ENCODE measurements around the gene SULF2. TPM values are rescaled to one million over a fixed set of nuclear protein-coding genes. Genes with fewer than 3 reads are reported as not detected.

The SULF2 gene
- total and polyA plus RNA-seq, 4 donors: 8.1 to 25.4 (median 12.0) TPM

DNA sequence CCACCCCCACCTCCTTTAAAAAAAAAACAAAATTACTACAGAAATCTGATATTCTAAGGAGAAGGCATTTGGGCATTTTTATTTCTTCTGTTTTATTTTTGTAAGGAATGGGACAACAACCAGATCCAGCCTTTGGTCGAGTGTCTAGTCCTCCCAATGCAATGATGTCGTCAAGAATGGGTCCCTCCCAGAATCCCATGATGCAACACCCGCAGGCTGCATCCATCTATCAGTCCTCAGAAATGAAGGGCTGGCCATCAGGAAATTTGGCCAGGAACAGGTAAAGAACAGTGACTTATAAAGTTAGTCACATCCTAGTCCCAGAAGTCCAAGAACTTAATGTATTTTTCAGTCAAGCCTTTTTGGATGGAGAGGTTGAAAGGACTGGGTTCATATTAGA lies 133.0 kb downstream of the SULF2 start:
- Histone ChIP-seq H3K27ac (ENCODE audit: low read depth in 1 of 2, low read length in 2 of 2) (no peak overlapping the region), H3K27me3 (ENCODE audit: control insufficient read depth in 4 of 4, insufficient read depth in 4 of 4, low read length in 3 of 4) (no peaks in the 10 kb centered on the region), H3K9me3 (ENCODE audit: control insufficient read depth in 4 of 4, low read length in 3 of 4) (no peaks in the 10 kb centered on the region), H3K4me1 (ENCODE audit: control insufficient read depth in 4 of 4, insufficient read depth in 4 of 4, low read length in 3 of 4) (no peaks in the 10 kb centered on the region), H3K4me3 (ENCODE audit: low read depth in 1 of 3, low read length in 3 of 3) (no peak overlapping the region), H3K9ac (ENCODE audit: low read depth in 1 of 2, low read length in 2 of 2) (no peak overlapping the region), H3K36me3 (ENCODE audit: control insufficient read depth in 4 of 4, insufficient read depth in 3 of 4, low read depth in 1 of 4, low read length in 3 of 4) (peaks cover 7 to 50% (median 38%) of the 10 kb centered on the region in 4 donors)
- DNase-seq (ENCODE audit: low spot score): no peak
- TF ChIP-seq FOXA1 (IDR thresholded peaks at IDR 0.05) (no peak), TAF1 (conservative IDR thresholded peaks at IDR 0.05) (no peak), FOXA2 (IDR thresholded peaks at IDR 0.05) (no peak), ATF3 (IDR thresholded peaks at IDR 0.05) (no peak), RAD21 (IDR thresholded peaks at IDR 0.05) (no peak), RXRA (IDR thresholded peaks at IDR 0.05) (no peak), NR2F2 (IDR thresholded peaks at IDR 0.05) (no peak), HNF4G (IDR thresholded peaks at IDR 0.05) (no peak), YY1 (IDR thresholded peaks at IDR 0.05) (no peak)
- 91% methylated on average over 3 of the region's 3 CpGs for WGBS

- H3K27ac ChIP-seq (ENCODE audit: low read depth in 1 of 2, low read length in 2 of 2): no peak overlapping the region
- 94% methylated on average over 6 of the region's 6 CpGs for WGBS
- no peak overlapping the region for H3K9ac ChIP-seq (ENCODE audit: low read depth in 1 of 2, low read length in 2 of 2)
- no peaks in the 10 kb centered on the region for H3K27me3 ChIP-seq (ENCODE audit: control insufficient read depth in 4 of 4, insufficient read depth in 4 of 4, low read length in 3 of 4)
- H3K36me3 ChIP-seq (ENCODE audit: control insufficient read depth in 4 of 4, insufficient read depth in 3 of 4, low read depth in 1 of 4, low read length in 3 of 4): peaks cover 11 to 49% (median 34%) of the 10 kb centered on the region in 4 donors
- TF ChIP-seq RAD21 (IDR thresholded peaks at IDR 0.05): no peak
- no peak for TF ChIP-seq SP1 (IDR thresholded peaks at IDR 0.05)
- TF ChIP-seq RXRA (IDR thresholded peaks at IDR 0.05): no peak
- no peak for TF ChIP-seq GABPA (IDR thresholded peaks at IDR 0.05 in 1 of 2, conservative IDR thresholded peaks at IDR 0.05 in 1 of 2)
- no peak for TF ChIP-seq YY1 (IDR thresholded peaks at IDR 0.05)
- no peak for TF ChIP-seq REST (IDR thresholded peaks at IDR 0.05)
- TF ChIP-seq HNF4A (conservative IDR thresholded peaks at IDR 0.05): no peak
- no peak for TF ChIP-seq JUND (IDR thresholded peaks at IDR 0.05)
- no peak for TF ChIP-seq ATF3 (IDR thresholded peaks at IDR 0.05)
- TF ChIP-seq, protein P1, sequence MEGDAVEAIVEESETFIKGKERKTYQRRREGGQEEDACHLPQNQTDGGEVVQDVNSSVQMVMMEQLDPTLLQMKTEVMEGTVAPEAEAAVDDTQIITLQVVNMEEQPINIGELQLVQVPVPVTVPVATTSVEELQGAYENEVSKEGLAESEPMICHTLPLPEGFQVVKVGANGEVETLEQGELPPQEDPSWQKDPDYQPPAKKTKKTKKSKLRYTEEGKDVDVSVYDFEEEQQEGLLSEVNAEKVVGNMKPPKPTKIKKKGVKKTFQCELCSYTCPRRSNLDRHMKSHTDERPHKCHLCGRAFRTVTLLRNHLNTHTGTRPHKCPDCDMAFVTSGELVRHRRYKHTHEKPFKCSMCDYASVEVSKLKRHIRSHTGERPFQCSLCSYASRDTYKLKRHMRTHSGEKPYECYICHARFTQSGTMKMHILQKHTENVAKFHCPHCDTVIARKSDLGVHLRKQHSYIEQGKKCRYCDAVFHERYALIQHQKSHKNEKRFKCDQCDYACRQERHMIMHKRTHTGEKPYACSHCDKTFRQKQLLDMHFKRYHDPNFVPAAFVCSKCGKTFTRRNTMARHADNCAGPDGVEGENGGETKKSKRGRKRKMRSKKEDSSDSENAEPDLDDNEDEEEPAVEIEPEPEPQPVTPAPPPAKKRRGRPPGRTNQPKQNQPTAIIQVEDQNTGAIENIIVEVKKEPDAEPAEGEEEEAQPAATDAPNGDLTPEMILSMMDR (IDR thresholded peaks at IDR 0.05; ENCODE audit: low read depth, low read length, missing input control): no peak
- no peak for TF ChIP-seq FOXA1 (IDR thresholded peaks at IDR 0.05)
- TF ChIP-seq TAF1 (conservative IDR thresholded peaks at IDR 0.05): no peak
- no peak for TF ChIP-seq ZBTB33 (IDR thresholded peaks at IDR 0.05)
- no peak for TF ChIP-seq HNF4G (IDR thresholded peaks at IDR 0.05)
- no peak for TF ChIP-seq FOXA2 (IDR thresholded peaks at IDR 0.05)
- no peak for TF ChIP-seq NR2F2 (IDR thresholded peaks at IDR 0.05)
- TF ChIP-seq MAX (IDR thresholded peaks at IDR 0.05): no peak
- no peak for TF ChIP-seq EGR1 (IDR thresholded peaks at IDR 0.05; ENCODE audit: low read depth in 2 of 2)
- DNase-seq (ENCODE audit: low spot score): no peak
- H3K4me1 ChIP-seq (ENCODE audit: control insufficient read depth in 4 of 4, insufficient read depth in 4 of 4, low read length in 3 of 4): no peaks in the 10 kb centered on the region
- no peaks in the 10 kb centered on the region for H3K9me3 ChIP-seq (ENCODE audit: control insufficient read depth in 4 of 4, low read length in 3 of 4)
- H3K4me3 ChIP-seq (ENCODE audit: low read depth in 1 of 3, low read length in 3 of 3): no peak overlapping the region
Observed at GRCh38 chr20:47648943-47649342, 136.3 kb downstream of the SULF2 start.
